HepG2 (cell line): ENCODE measurements around the gene FDXR. TPM values are rescaled to one million over a fixed set of nuclear protein-coding genes. Genes with fewer than 3 reads are reported as not detected.

Experiments used
- HMGXB4 ChIP-seq, 2 experiments: sonication (generic) in 1 of 2; formaldehyde crosslinking in 1 of 2; IDR thresholded peaks; 2 replicates each; pipeline versions ENCODE4 v1.4.0 to v1.6.1; 2018 to 2020; ENCODE audit warnings: missing genetic modification reagents in 2 of 2, borderline replicate concordance in 1 of 2, low read depth in 1 of 2, mild to moderate bottlenecking in 1 of 2, missing biosample characterization in 1 of 2
- KDM6A ChIP-seq: IDR thresholded peaks from 2 replicates; pipeline ENCODE4 v1.6.1; 2016; ENCODE audit warnings: low read depth
- KLF6 ChIP-seq: IDR thresholded peaks from 2 replicates; pipeline ENCODE4 v1.8.0; 2016; ENCODE audit warnings: missing biosample characterization, missing genetic modification reagents
- NFIC ChIP-seq: IDR thresholded peaks from 2 replicates; pipeline ENCODE4 v1.6.1; 2012; ENCODE audit warnings: mild to moderate bottlenecking, low read length, inconsistent platforms
- NR2F6 ChIP-seq, 2 experiments: IDR thresholded peaks; 2 replicates each; pipeline ENCODE4 v1.6.1; 2016; ENCODE audit warnings: antibody characterized with exemption in 1 of 2, mild to moderate bottlenecking in 1 of 2
- PHB2 ChIP-seq: fragments of 450-650 bp; IDR thresholded peaks from 2 replicates; pipeline ENCODE4 v1.6.1; 2018; ENCODE audit not compliant: partially characterized antibody
- POGK ChIP-seq: sonication (generic); formaldehyde crosslinking; conservative IDR thresholded peaks from 2 replicates; pipeline ENCODE4 v1.8.0; 2022; ENCODE audit warnings: mild to moderate bottlenecking, moderate library complexity, missing genetic modification reagents
- SALL2 ChIP-seq: sonication (generic); formaldehyde crosslinking; IDR thresholded peaks from 2 replicates; pipeline ENCODE4 v1.8.1; 2023; ENCODE audit warnings: mild to moderate bottlenecking, missing genetic modification reagents, inconsistent platforms
- SOX13 ChIP-seq, 3 experiments: fragments of 450-650 bp in 1 of 3; sonication (generic) in 1 of 3; formaldehyde crosslinking in 1 of 3; IDR thresholded peaks in 2 of 3; conservative IDR thresholded peaks in 1 of 3; 2 replicates each; pipeline versions ENCODE4 v1.5.0 to v1.6.1; 2016 to 2020; ENCODE audit warnings: antibody characterized with exemption in 1 of 3, mild to moderate bottlenecking in 1 of 3, missing compliant biosample characterization in 1 of 3, missing genetic modification reagents in 1 of 3, moderate library complexity in 1 of 3
- TBX2 ChIP-seq: sonication (generic); formaldehyde crosslinking; IDR thresholded peaks from 2 replicates; pipeline ENCODE4 v1.5.0; 2020; ENCODE audit warnings: missing genetic modification reagents, mild to moderate bottlenecking, borderline replicate concordance
- TFDP2 ChIP-seq: sonication (generic); formaldehyde crosslinking; IDR thresholded peaks from 2 replicates; pipeline ENCODE4 v1.4.0; 2020; ENCODE audit warnings: missing genetic modification reagents
- XRCC5 ChIP-seq: fragments of 200-400 bp; formaldehyde crosslinking; optimal IDR thresholded peaks from 2 replicates; pipeline ENCODE3; 2017; ENCODE audit warnings: mild to moderate bottlenecking, low read length
- ZBTB26 ChIP-seq: IDR thresholded peaks from 2 replicates; pipeline ENCODE4 v1.6.1; 2016; ENCODE audit warnings: missing compliant biosample characterization, missing genetic modification reagents, borderline replicate concordance
- ZFYVE20 ChIP-seq: sonication (generic); formaldehyde crosslinking; IDR thresholded peaks from 2 replicates; pipeline ENCODE4 v1.8.0; 2023; ENCODE audit warnings: low read depth, mild to moderate bottlenecking, moderate library complexity, missing genetic modification reagents, borderline replicate concordance
- ZNF687 ChIP-seq: sonication (generic); formaldehyde crosslinking; IDR thresholded peaks from 2 replicates; pipeline ENCODE4 v1.5.1; 2020; ENCODE audit warnings: mild to moderate bottlenecking, missing genetic modification reagents, moderate library complexity
- ZNF749 ChIP-seq: sonication (generic); formaldehyde crosslinking; IDR thresholded peaks from 2 replicates; pipeline ENCODE4 v1.8.0; 2022; ENCODE audit warnings: mild to moderate bottlenecking, missing genetic modification reagents, moderate library complexity, borderline replicate concordance
- polyA plus RNA-seq, 8 experiments: library from polyadenylated mRNA; depleted of rRNA in 3 of 8; stranded (reverse) in 7 of 8; unstranded in 1 of 8; fragments of >200 nt; fragmentation: Illumina TruSeq in 4 of 8; extraction: Trizol in 4 of 8; gene quantifications; 2 replicates each; pipeline versions ENCODE4 v1.2.1 to v1.2.3, GENCODE V29; 2011 to 2016; ENCODE audit warnings: low read depth in 4 of 8, missing spikeins in 1 of 8, mixed read lengths in 1 of 8; ENCODE audit not compliant: insufficient read depth in 1 of 8
- total RNA-seq, 5 experiments: library from RNA; depleted of rRNA; stranded (reverse); fragments of >200 nt; fragmentation: Illumina TruSeq; extraction: Trizol; gene quantifications; 2 replicates each; pipeline ENCODE4 v1.2.3, GENCODE V29; 2016; ENCODE audit warnings: low read depth in 1 of 5

Gene FDXR
- total and polyA plus RNA-seq, 2 of the 13 experiments (the other 11 are each of a cell fraction or from before 2014, with no cell fraction given) = 23.4 to 116 TPM

- TF ChIP-seq ZNF749 (CRISPR knock-in tag) = no peak
- no peak for TF ChIP-seq ZBTB26
- TF ChIP-seq NR2F6 (IDR thresholded peaks at IDR 0.05) = no peak
- TF ChIP-seq NR2F6 (CRISPR knock-in tag; IDR thresholded peaks at IDR 0.05) = no peak
- peak; percentile 66 for TF ChIP-seq ZNF687
- TF ChIP-seq KLF6 = 0 out of 2 replicates have a peak, but pooled peaks have one; percentile 20
- TF ChIP-seq KDM6A = no peak
- TF ChIP-seq NFIC = no peak
- no peak for TF ChIP-seq SOX13 (IDR thresholded peaks at IDR 0.05)
- 0 out of 4 replicates have a peak, but pooled peaks of 1 of the 2 experiments have one; percentile 1 for TF ChIP-seq SOX13 (CRISPR knock-in tag; conservative IDR thresholded peaks at IDR 0.05 in 1 of 2, IDR thresholded peaks at IDR 0.05 in 1 of 2)
- peak; percentile 27; the same call in 1 of the 2 replicates for TF ChIP-seq SALL2
- peak; percentile 44; the same call in 1 of the 2 replicates for TF ChIP-seq TBX2
- TF ChIP-seq PHB2 = no peak
- TF ChIP-seq ZFYVE20 (CRISPR knock-in tag) = 0 out of 2 replicates have a peak, but pooled peaks have one; percentile 16
- peak; percentile 45; the same call in 1 of the 2 replicates for TF ChIP-seq POGK (CRISPR knock-in tag)
- TF ChIP-seq HMGXB4 (CRISPR knock-in tag; IDR thresholded peaks at IDR 0.05; ENCODE audit: borderline replicate concordance in 1 of 2, low read depth in 1 of 2) = peak; percentile 47 to 55; a peak in 1 of 4 replicates
- peak; percentile 65 for TF ChIP-seq XRCC5
- 0 out of 2 replicates have a peak, but pooled peaks have one; percentile 13 for TF ChIP-seq TFDP2
Measured at GRCh38 chr17:74842599-74843351, 30.0 kb downstream of the FDXR start (continued).
